ENCODE measurements around the gene BICC1.

The BICC1 gene

DNA sequence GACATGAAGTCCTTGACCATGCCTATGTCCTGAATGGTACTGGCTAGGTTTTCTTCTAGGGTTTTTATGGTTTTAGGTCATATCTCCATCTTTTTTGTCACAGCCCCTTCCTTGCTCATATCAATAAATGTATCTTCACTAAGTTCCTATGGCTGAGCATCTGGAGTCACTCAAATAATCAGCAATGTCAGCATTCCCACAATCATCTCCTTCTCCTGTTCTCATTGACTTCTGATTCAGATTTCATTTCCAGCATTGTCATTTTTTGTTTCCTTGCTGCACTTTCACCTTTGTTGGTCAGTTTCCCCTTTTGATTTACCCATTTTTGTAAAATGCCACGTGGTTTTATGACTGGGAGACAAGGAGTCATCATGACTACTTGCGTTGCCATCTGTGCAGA is 181.2 kb downstream of the BICC1 start:
- H3K4me3 ChIP-seq (ENCODE audit: low read depth, low read length) = no peak overlapping the region
- no peak overlapping the region for H3K27ac ChIP-seq
- no peak overlapping the region for H3K9ac ChIP-seq
- no peak overlapping the region for H3K4me2 ChIP-seq (ENCODE audit: low read length)
- H2AFZ ChIP-seq = no peak overlapping the region
- H3K36me3 ChIP-seq (ENCODE audit: control insufficient read depth, insufficient read depth, low read length) = no peaks in the 10 kb centered on the region
- no peaks in the 10 kb centered on the region for H3K4me1 ChIP-seq
- no peaks in the 10 kb centered on the region for H3K27me3 ChIP-seq (ENCODE audit: control insufficient read depth, insufficient read depth, low read length)
- H3K79me2 ChIP-seq = no peaks in the 10 kb centered on the region
- TF ChIP-seq CTCF (IDR thresholded peaks at IDR 0.05) = no peak
- no peaks in the 10 kb centered on the region for H3K9me3 ChIP-seq (ENCODE audit: control insufficient read depth, low read length)

DNA sequence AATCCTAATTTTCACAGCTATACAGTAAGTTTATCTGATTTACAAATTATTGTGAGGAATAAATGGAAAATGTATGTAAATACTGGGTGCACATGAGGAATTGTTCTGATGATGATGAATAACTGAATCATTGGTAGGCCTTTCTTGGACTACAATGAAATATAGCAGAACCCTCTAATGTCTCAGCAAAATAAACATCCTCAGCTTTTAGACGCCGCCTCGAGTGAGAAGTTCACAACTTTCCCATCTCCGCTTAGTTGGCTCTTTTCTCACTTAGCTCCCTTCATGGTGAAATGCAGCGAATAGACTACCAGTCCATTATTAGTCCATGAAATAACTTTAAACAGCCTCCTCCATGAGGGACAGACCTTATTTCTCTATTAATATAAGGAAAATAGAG is 182.3 kb downstream of the BICC1 start:
- H3K4me3 ChIP-seq (ENCODE audit: low read depth, low read length) = no peak overlapping the region
- no peak overlapping the region for H3K4me2 ChIP-seq (ENCODE audit: low read length)
- no peak overlapping the region for H3K27ac ChIP-seq
- TF ChIP-seq CTCF (IDR thresholded peaks at IDR 0.05) = no peak
- H3K4me1 ChIP-seq = no peaks in the 10 kb centered on the region
- no peak overlapping the region for H2AFZ ChIP-seq
- H3K9ac ChIP-seq = no peak overlapping the region
- H3K79me2 ChIP-seq = no peaks in the 10 kb centered on the region
- no peaks in the 10 kb centered on the region for H3K27me3 ChIP-seq (ENCODE audit: control insufficient read depth, insufficient read depth, low read length)
- H3K9me3 ChIP-seq (ENCODE audit: control insufficient read depth, low read length) = no peaks in the 10 kb centered on the region
- H3K36me3 ChIP-seq (ENCODE audit: control insufficient read depth, insufficient read depth, low read length) = no peaks in the 10 kb centered on the region

- H3K4me2 ChIP-seq (ENCODE audit: low read length) = no peak overlapping the region
- no peak overlapping the region for H3K27ac ChIP-seq
- H2AFZ ChIP-seq = no peak overlapping the region
- H3K36me3 ChIP-seq (ENCODE audit: control insufficient read depth, insufficient read depth, low read length) = no peaks in the 10 kb centered on the region
- H3K27me3 ChIP-seq (ENCODE audit: control insufficient read depth, insufficient read depth, low read length) = no peaks in the 10 kb centered on the region
- H3K9me3 ChIP-seq (ENCODE audit: control insufficient read depth, low read length) = no peaks in the 10 kb centered on the region
- no peak for TF ChIP-seq CTCF (IDR thresholded peaks at IDR 0.05)
- H3K4me3 ChIP-seq (ENCODE audit: low read depth, low read length) = no peak overlapping the region
- H3K4me1 ChIP-seq = no peaks in the 10 kb centered on the region
- no peak overlapping the region for H3K9ac ChIP-seq
- no peaks in the 10 kb centered on the region for H3K79me2 ChIP-seq
These were observed 184.1 kb downstream of the BICC1 start for GRCh38 chr10:58696736-58697135.

GRCh38 chr10:58697691-58698090 is 185.0 kb downstream of the BICC1 start:
- no peaks in the 10 kb centered on the region for H3K79me2 ChIP-seq
- H3K4me2 ChIP-seq (ENCODE audit: low read length) = no peak overlapping the region
- no peak for TF ChIP-seq CTCF (IDR thresholded peaks at IDR 0.05)
- no peak overlapping the region for H3K9ac ChIP-seq
- H3K27ac ChIP-seq = no peak overlapping the region
- H3K9me3 ChIP-seq (ENCODE audit: control insufficient read depth, low read length) = no peaks in the 10 kb centered on the region
- H2AFZ ChIP-seq = no peak overlapping the region
- no peaks in the 10 kb centered on the region for H3K4me1 ChIP-seq
- H3K4me3 ChIP-seq (ENCODE audit: low read depth, low read length) = no peak overlapping the region
- H3K36me3 ChIP-seq (ENCODE audit: control insufficient read depth, insufficient read depth, low read length) = no peaks in the 10 kb centered on the region
- H3K27me3 ChIP-seq (ENCODE audit: control insufficient read depth, insufficient read depth, low read length) = no peaks in the 10 kb centered on the region

DNA sequence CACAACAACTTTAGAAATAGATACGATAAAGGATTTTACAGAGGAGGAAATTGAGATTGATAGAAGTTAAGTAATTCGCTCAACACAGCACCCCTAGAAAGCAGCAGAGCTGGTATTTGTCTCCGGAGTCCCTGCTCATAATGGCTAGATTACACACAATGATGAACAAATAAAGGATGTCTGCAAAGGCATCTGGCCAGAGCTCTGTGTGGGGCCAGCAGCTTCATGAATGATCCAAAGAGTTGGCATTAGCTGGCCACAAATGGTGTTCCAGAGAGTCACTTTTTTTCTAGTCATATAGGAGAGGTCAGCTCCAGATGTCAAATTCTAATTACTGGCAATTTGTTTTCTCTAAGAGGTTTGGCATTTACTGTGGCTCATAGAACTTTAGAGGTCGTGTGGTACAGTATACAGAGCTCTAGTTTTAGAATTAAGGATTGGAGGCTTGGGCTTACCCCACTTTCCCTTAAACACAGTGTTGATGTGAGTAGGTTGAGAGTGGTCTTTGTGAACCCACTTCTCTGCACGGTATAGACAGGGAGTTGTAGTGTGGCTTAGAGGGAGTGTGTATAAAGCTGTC is 186.2 kb downstream of the BICC1 start:
- Histone ChIP-seq H3K27me3 (ENCODE audit: control insufficient read depth, insufficient read depth, low read length) (no peaks in the 10 kb centered on the region), H2AFZ (no peak overlapping the region), H3K4me1 (no peaks in the 10 kb centered on the region), H3K36me3 (ENCODE audit: control insufficient read depth, insufficient read depth, low read length) (no peaks in the 10 kb centered on the region), H3K27ac (no peak overlapping the region), H3K9me3 (ENCODE audit: control insufficient read depth, low read length) (no peaks in the 10 kb centered on the region), H3K9ac (no peak overlapping the region), H3K4me2 (ENCODE audit: low read length) (no peak overlapping the region), H3K79me2 (no peaks in the 10 kb centered on the region), H3K4me3 (ENCODE audit: low read depth, low read length) (no peak overlapping the region)
- no peak for TF ChIP-seq CTCF (IDR thresholded peaks at IDR 0.05)

Data from parathyroid adenoma (tissue), 2 donors.